Neutrophil (primary cell): ENCODE data around the gene PROS1.
"Not testable (repeated sequence)": the region's sequence is repeated elsewhere in the genome, so short reads cannot be mapped to it uniquely, and the experiment has no call there.

ENCODE experiments used
- H3K27ac ChIP-seq: fragments of 200-600 bp; sonication (generic); 2 replicates; pipeline ENCODE4 v1.5.1; 2016; ENCODE audit warnings: mild to moderate bottlenecking, moderate library complexity
- H3K27me3 ChIP-seq: fragments of 200-600 bp; sonication (generic); 2 replicates; pipeline ENCODE4 v1.6.0; 2016; ENCODE audit warnings: mild to moderate bottlenecking
- H3K36me3 ChIP-seq: fragments of 200-600 bp; sonication (generic); 2 replicates; pipeline ENCODE4 v1.5.1; 2017
- H3K4me1 ChIP-seq, 2 experiments: fragments of 200-600 bp in 1 of 2; sonication (generic) in 1 of 2; 1 replicate in 1 of 2; 2 replicates in 1 of 2; pipeline versions ENCODE4 v1.5.1 to v1.6.1; 2013 to 2016; ENCODE audit warnings: low read depth in 1 of 2, low read length in 1 of 2, mild to moderate bottlenecking in 1 of 2, moderate library complexity in 1 of 2; ENCODE audit not compliant: control insufficient read depth in 1 of 2, insufficient read depth in 1 of 2
- H3K4me3 ChIP-seq, 2 experiments: fragments of 200-600 bp in 1 of 2; sonication (generic) in 1 of 2; 1 replicate in 1 of 2; 2 replicates in 1 of 2; pipeline ENCODE4 v1.5.1; 2013 to 2016; ENCODE audit warnings: low read depth in 1 of 2, low read length in 1 of 2, mild to moderate bottlenecking in 1 of 2, moderate library complexity in 1 of 2
- H3K9me3 ChIP-seq: fragments of 200-600 bp; sonication (generic); 2 replicates; pipeline ENCODE4 v1.5.1; 2016
- TF ChIP-seq, protein P1 (sequence below): fragments of 200-600 bp; sonication (generic); IDR thresholded peaks from 2 replicates; pipeline ENCODE4 v1.5.1; 2016; ENCODE audit warnings: antibody characterized with exemption

Gene PROS1

DNA sequence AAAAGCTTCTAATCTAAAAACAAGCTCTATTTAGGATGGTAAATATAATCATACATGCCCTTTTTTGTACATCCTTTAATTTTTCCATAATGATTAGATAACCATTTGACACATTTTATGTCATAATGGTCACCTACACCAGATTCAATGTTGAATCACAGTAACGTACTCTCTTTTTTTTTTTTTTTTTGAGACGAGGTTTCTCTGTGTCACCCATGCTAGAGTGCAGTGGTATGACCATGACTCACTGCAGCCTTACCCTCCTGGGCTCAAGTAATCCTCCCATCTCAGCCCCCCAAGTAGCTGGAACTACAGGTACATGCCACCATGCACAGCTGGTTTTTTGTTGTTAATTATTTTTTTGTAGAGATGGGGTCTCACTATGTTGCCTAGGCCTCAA, 49.2 kb downstream of the PROS1 start:
- H3K4me1 ChIP-seq: no peaks in the 10 kb centered on the region
- H3K27ac ChIP-seq: no peak overlapping the region
- no peaks in the 10 kb centered on the region for H3K9me3 ChIP-seq
- H3K4me3 ChIP-seq: no peak overlapping the region
- TF ChIP-seq, protein P1, sequence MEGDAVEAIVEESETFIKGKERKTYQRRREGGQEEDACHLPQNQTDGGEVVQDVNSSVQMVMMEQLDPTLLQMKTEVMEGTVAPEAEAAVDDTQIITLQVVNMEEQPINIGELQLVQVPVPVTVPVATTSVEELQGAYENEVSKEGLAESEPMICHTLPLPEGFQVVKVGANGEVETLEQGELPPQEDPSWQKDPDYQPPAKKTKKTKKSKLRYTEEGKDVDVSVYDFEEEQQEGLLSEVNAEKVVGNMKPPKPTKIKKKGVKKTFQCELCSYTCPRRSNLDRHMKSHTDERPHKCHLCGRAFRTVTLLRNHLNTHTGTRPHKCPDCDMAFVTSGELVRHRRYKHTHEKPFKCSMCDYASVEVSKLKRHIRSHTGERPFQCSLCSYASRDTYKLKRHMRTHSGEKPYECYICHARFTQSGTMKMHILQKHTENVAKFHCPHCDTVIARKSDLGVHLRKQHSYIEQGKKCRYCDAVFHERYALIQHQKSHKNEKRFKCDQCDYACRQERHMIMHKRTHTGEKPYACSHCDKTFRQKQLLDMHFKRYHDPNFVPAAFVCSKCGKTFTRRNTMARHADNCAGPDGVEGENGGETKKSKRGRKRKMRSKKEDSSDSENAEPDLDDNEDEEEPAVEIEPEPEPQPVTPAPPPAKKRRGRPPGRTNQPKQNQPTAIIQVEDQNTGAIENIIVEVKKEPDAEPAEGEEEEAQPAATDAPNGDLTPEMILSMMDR: no peak
- H3K36me3 ChIP-seq: no peaks in the 10 kb centered on the region
- no peaks in the 10 kb centered on the region for H3K27me3 ChIP-seq

DNA sequence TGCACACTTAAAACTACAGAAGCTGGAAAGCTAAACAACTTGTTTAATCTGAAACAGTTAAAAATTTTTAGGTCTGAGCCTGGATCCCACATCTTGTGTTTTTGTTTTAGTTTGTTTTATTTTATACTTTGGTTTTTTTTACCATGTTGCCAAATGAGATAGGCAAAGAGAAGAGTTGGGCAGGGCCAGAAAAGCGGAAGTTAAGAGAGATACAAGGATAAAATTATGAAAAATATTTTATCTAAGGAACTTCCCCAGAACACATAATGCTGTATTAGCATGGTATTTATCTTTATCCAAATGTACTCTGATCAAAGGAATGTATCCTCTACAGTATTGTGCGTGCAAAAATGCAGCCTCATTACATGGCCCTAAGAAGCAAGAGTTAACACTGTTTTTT, 50.7 kb downstream of the PROS1 start:
- TF ChIP-seq, protein P1: no peak
- H3K27ac ChIP-seq: no peak overlapping the region
- no peaks in the 10 kb centered on the region for H3K36me3 ChIP-seq
- H3K4me3 ChIP-seq: no peak overlapping the region
- H3K4me1 ChIP-seq: no peaks in the 10 kb centered on the region
- H3K27me3 ChIP-seq: no peaks in the 10 kb centered on the region
- no peaks in the 10 kb centered on the region for H3K9me3 ChIP-seq

DNA sequence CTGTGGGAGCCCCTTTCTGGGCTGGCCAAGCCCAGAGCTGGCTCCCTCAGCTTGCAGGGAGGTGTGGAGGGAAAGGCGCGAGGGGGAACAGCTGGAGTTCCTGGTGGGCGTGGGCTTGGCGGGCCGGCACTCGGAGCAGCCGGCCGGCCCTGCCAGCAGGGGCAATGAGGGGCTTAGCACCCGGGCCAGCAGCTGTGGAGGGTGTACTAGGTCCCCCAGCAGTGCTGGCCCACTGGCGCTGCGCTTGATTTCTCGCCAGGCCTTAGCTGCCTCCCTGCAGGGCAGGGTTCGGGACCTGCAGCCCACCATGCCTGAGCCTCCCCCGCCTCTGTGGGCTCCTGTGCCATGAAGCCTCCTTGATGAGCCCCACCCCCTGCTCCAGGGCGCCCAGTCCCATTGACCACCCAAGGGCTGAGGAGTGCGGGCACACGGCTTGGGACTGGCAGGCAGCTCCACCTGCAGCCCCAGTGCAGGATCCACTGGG, 56.1 kb downstream of the PROS1 start:
- H3K9me3 ChIP-seq, H3K4me1 ChIP-seq, H3K36me3 ChIP-seq, H3K27ac ChIP-seq, H3K4me3 ChIP-seq, H3K27me3 ChIP-seq: not testable (repeated sequence)

DNA sequence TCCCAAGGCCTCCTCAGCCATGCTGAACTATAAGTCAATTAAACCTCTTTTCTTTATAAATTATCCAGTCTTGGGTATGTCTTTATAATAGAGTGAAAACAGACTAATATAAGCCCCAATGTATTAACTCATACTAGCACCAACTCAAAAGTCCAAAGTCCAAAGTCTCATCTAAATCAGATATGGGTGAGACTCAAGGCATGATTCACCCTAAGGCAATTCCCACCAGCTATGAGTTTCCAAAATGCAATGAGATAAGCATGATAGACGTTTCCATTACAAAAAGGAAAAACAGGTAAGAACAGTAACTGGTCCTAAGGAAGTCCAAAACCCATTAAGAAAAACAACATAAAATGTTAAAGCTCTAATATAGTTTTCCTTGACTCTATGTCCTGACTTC, 60.1 kb downstream of the PROS1 start:
- not testable (repeated sequence) for H3K36me3 ChIP-seq, H3K4me1 ChIP-seq, H3K27me3 ChIP-seq, H3K4me3 ChIP-seq, H3K9me3 ChIP-seq, H3K27ac ChIP-seq

DNA sequence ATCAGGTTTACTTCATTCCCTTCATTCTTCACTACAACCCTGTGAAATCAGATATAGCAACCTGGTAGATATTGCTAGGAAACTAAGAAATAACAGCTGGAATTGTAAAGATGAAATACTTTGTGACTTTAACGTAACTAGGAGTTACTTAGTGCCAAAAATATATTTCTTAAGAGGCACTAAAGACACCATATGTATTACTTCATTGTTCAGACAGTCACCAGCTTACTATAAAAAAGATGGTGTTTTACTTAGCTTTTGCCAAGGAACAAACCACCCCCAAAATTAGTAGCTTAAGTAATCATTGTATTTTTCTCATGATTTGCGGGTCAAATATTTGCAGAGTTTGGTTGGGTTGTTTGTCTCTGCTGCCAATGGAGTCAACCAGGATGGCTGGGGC, 62.5 kb downstream of the PROS1 start:
- no peak overlapping the region for H3K4me3 ChIP-seq
- H3K27ac ChIP-seq: no peak overlapping the region
- H3K36me3 ChIP-seq: no peaks in the 10 kb centered on the region
- TF ChIP-seq, protein P1: no peak
- H3K27me3 ChIP-seq: no peaks in the 10 kb centered on the region
- H3K4me1 ChIP-seq: no peaks in the 10 kb centered on the region
- H3K9me3 ChIP-seq: no peaks in the 10 kb centered on the region

DNA sequence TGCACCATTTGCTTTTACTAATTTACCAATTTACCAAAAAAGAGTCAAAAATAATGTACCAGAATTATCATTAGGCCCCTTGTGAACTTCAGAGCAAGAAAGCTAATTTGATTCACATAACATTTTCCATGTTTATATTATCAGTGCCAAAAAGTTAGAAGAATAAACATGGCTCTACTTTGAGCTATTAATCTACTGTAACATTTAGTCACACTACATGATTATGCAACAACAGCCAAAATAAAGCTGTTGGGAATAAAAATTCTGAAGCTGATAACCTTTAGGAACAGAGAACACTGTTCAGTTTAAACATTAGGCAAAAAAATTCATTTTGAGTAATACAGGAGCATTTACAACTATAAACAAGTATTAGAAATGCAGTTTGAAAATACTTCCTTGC, 63.6 kb downstream of the PROS1 start:
- Histone ChIP-seq H3K27ac (no peak overlapping the region), H3K4me1 (no peaks in the 10 kb centered on the region), H3K4me3 (no peak overlapping the region), H3K36me3 (no peaks in the 10 kb centered on the region), H3K27me3 (no peaks in the 10 kb centered on the region), H3K9me3 (no peaks in the 10 kb centered on the region)
- TF ChIP-seq, protein P1: no peak

DNA sequence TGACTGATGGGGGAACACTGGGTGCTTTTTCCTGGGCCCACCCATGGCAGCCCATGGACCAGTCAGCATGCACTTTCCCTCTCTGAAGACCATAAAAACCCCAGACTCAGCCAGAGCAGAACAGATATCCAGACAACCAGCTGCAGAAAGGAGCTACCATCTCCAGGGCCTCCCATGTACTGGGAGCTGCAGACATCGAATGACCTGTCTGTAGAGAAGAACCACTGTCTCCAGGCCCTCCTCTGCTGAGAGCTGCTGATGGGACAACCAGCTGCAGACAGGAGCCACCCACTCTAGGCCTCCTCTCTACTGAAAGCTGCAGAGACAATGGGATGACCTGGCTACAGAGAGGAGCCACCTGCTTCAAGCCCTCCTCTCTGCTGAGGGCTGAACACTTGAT, 66.6 kb downstream of the PROS1 start:
- no peaks in the 10 kb centered on the region for H3K27me3 ChIP-seq
- H3K9me3 ChIP-seq: no peaks in the 10 kb centered on the region
- TF ChIP-seq, protein P1: no peak
- H3K4me1 ChIP-seq: no peaks in the 10 kb centered on the region
- no peaks in the 10 kb centered on the region for H3K36me3 ChIP-seq
- no peak overlapping the region for H3K27ac ChIP-seq
- H3K4me3 ChIP-seq: no peak overlapping the region
